ENCODE data around the gene HOXC10.

Gene HOXC10

GRCh38 chr12:53990311-53991076 lies 5.5 kb downstream of the HOXC10 start:
- peaks cover 43% of the 10 kb centered on the region for H3K4me1 ChIP-seq (ENCODE audit: low read depth, poor library complexity, severe bottlenecking)
- H3K4me3 ChIP-seq (IDR thresholded peaks at IDR 0.05; ENCODE audit: insufficient read depth, low read depth, low read length): no peak overlapping the region
- H2AFZ ChIP-seq (ENCODE audit: low read depth): no peak overlapping the region
- no peak overlapping the region for H3K9ac ChIP-seq
- H3K27me3 ChIP-seq (ENCODE audit: insufficient read depth, low read depth): peaks cover 100% of the 10 kb centered on the region
- TF ChIP-seq, protein P1, sequence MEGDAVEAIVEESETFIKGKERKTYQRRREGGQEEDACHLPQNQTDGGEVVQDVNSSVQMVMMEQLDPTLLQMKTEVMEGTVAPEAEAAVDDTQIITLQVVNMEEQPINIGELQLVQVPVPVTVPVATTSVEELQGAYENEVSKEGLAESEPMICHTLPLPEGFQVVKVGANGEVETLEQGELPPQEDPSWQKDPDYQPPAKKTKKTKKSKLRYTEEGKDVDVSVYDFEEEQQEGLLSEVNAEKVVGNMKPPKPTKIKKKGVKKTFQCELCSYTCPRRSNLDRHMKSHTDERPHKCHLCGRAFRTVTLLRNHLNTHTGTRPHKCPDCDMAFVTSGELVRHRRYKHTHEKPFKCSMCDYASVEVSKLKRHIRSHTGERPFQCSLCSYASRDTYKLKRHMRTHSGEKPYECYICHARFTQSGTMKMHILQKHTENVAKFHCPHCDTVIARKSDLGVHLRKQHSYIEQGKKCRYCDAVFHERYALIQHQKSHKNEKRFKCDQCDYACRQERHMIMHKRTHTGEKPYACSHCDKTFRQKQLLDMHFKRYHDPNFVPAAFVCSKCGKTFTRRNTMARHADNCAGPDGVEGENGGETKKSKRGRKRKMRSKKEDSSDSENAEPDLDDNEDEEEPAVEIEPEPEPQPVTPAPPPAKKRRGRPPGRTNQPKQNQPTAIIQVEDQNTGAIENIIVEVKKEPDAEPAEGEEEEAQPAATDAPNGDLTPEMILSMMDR (conservative IDR thresholded peaks at IDR 0.05; ENCODE audit: low read depth, low read length): 0 out of 2 replicates have a peak, but pooled peaks have one; percentile 28
- no peak overlapping the region for H3K4me2 ChIP-seq
- H3K27ac ChIP-seq: no peak overlapping the region
- no peaks in the 10 kb centered on the region for H3K36me3 ChIP-seq (ENCODE audit: insufficient read depth)
- H3K79me2 ChIP-seq (ENCODE audit: insufficient read depth, low read depth): no peaks in the 10 kb centered on the region
- H4K20me1 ChIP-seq (ENCODE audit: insufficient read depth): no peaks in the 10 kb centered on the region

DNA sequence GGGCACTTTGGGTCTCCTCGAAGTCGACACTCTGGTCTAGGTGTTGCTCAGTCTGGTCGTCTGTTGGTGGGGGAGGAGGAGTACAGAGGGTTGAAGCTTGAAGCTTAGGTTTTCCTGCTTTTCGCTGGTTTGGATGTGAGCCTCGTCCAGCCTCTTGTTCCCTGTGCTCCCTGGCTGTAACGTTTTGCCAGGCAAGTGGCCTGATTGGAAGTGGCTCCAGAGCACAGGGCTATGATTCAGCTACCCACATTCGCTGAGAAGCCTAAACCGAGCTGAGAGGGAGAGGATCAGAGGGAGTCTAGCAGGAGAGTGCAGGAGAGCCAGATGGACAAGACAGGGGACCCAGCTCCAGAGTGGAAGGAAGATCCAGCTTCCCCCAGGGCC lies 6.1 kb downstream of the HOXC10 start:
- Histone ChIP-seq H3K79me2 (ENCODE audit: insufficient read depth, low read depth) (no peaks in the 10 kb centered on the region), H3K36me3 (ENCODE audit: insufficient read depth) (no peaks in the 10 kb centered on the region), H3K9ac (no peak overlapping the region), H3K4me2 (no peak overlapping the region; the same call in 1 of the 2 replicates), H2AFZ (ENCODE audit: low read depth) (no peak overlapping the region), H3K27me3 (ENCODE audit: insufficient read depth, low read depth) (peaks cover 100% of the 10 kb centered on the region), H4K20me1 (ENCODE audit: insufficient read depth) (no peaks in the 10 kb centered on the region), H3K4me3 (IDR thresholded peaks at IDR 0.05; ENCODE audit: insufficient read depth, low read depth, low read length) (no peak overlapping the region), H3K4me1 (ENCODE audit: low read depth, poor library complexity, severe bottlenecking) (peaks cover 44% of the 10 kb centered on the region), H3K27ac (no peak overlapping the region)
- TF ChIP-seq, protein P1 (conservative IDR thresholded peaks at IDR 0.05; ENCODE audit: low read depth, low read length): no peak

GRCh38 chr12:53992377-53992889 lies 7.5 kb downstream of the HOXC10 start:
- peaks cover 50% of the 10 kb centered on the region for H3K4me1 ChIP-seq (ENCODE audit: low read depth, poor library complexity, severe bottlenecking)

DNA sequence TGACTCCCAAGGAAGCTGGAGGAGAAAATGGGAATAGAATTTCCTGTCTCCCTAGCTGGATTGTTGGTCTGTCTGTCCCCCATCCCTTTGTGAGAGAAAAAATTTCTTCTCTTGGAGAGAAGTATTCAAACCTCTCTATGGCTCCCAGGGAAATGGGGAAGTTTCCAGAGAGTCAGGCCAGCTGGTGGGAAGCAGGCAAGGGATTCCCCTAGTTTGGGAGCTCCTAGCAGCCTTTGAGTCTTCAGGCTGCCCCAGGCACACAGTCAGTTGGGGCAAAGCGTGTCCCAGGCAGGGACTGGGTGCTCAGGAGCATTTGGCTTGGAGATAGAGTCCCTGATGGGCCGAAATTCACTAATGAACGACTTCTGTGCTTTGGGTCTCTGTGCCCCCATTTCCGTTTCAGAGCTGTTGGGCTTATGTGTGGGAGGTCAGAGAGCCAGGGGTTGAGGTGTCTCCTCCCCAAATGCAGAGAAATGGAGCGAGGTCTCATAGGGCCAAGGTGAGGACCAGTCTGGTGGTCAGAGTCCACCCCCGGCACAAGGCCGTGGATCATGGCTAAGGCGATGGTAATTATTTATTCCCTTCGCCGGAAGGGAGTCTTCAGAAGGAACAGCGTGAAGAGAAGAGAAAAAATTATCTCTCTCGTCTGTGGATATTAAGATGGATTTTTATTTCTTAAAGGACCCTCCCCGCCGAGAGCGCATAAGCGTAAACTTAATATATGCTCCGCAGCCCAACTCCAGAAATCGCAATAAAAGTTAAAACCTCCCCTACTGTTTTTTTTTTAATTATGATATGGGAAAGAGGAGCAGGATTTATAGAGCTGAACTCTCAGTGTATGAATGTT lies 8.4 kb downstream of the HOXC10 start:
- Histone ChIP-seq H3K4me3 (IDR thresholded peaks at IDR 0.05; ENCODE audit: insufficient read depth, low read depth, low read length) (no peak overlapping the region), H4K20me1 (ENCODE audit: insufficient read depth) (no peaks in the 10 kb centered on the region), H3K4me2 (no peak overlapping the region), H3K36me3 (ENCODE audit: insufficient read depth) (no peaks in the 10 kb centered on the region), H3K27ac (no peak overlapping the region), H3K27me3 (ENCODE audit: insufficient read depth, low read depth) (peaks cover 100% of the 10 kb centered on the region), H3K4me1 (ENCODE audit: low read depth, poor library complexity, severe bottlenecking) (peaks cover 50% of the 10 kb centered on the region), H2AFZ (ENCODE audit: low read depth) (no peak overlapping the region), H3K79me2 (ENCODE audit: insufficient read depth, low read depth) (no peaks in the 10 kb centered on the region), H3K9ac (no peak overlapping the region)
- TF ChIP-seq, protein P1 (conservative IDR thresholded peaks at IDR 0.05; ENCODE audit: low read depth, low read length): no peak

More at GRCh38 chr12:53992377-53992889, 7.5 kb downstream of the HOXC10 start:
- Histone ChIP-seq H3K4me3 (IDR thresholded peaks at IDR 0.05; ENCODE audit: insufficient read depth, low read depth, low read length) (no peak overlapping the region), H3K4me2 (no peak overlapping the region; the same call in 1 of the 2 replicates), H3K27me3 (ENCODE audit: insufficient read depth, low read depth) (peaks cover 100% of the 10 kb centered on the region), H2AFZ (ENCODE audit: low read depth) (no peak overlapping the region), H4K20me1 (ENCODE audit: insufficient read depth) (no peaks in the 10 kb centered on the region), H3K9ac (no peak overlapping the region), H3K36me3 (ENCODE audit: insufficient read depth) (no peaks in the 10 kb centered on the region), H3K79me2 (ENCODE audit: insufficient read depth, low read depth) (no peaks in the 10 kb centered on the region), H3K27ac (no peak overlapping the region)
- TF ChIP-seq, protein P1 (conservative IDR thresholded peaks at IDR 0.05; ENCODE audit: low read depth, low read length): no peak

All from KMS-11 (cell line).